SK-N-DZ (cell line): Measurements from ENCODE around the gene ZNF524.

Experiments used
- DNase-seq: peaks from one replicate; pipeline ENCODE4 v3.0.0-alpha.2; 2015; ENCODE audit warnings: low spot score

ZNF524 gene

DNA sequence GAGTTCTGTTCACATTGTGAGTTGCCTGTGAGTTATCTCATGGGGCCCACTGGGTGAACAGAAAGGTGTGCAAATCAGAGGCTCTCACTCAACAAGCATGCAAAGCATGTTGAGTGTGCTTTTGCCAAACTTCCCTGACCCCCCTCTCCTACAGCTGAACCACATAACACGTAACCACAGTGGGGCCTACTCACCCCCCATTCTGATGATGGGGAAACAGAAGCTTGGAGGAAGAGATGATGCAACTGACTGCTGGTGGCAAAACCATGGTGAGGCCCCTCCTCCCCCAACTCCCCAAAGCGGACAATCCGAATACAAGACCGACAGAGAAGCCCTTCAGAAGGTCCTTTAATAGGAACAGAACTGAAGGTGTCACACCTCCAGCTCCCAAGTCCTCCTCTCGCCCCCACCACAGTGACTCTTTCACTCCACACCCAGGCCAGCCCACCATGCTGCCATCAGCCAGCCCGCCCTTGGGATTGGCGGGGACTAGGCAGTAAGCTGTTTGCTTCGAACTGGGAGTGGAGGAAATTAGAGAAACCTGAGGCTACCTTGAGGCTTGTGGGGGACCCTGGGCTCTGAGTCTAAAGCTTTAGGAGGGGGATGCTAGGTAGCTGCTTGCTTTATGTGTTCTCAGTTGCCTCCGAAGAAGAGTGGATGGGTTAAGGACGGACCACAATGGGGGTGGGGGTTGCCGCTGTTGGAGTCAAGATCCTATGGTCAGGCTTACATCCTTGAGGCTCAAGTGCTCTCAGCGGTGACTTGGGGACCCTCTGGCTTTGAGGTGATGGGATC lies 20.5 kb downstream of the ZNF524 start:
- DNase-seq, result no peak

GRCh38 chr19:55621205-55621672 lies 21.2 kb downstream of the ZNF524 start:
- no peak for DNase-seq

DNA sequence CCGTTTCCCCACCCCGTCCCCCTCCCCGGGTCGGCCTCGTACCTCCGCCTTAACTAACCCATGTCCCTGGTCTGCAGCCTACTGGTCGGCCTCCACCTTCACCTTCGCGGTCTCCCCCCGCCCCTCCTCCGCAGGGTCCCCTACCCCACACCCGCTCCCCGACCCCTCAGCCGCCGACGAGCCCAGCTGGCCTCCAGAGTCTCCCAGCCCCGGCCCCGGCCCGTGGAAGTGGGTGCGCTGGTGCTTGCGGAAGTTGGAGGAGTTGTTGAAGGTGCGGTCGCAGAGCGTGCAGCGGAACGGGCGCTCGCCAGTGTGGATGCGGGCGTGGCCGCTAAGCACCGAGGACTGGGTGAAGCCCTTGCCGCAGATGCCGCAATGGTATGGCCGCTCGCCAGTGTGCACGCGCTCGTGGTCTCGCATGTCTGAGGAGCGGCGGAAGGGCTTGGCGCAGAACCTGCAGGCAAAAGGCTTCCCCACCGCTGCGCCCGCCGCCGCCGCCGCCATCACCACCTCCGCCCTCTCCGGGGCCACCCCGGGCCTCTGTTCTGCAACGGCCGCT lies 21.7 kb downstream of the ZNF524 start:
- DNase-seq, result no peak

- DNase-seq, result no peak
Observed at GRCh38 chr19:55622242-55622969, 22.3 kb downstream of the ZNF524 start.

GRCh38 chr19:55623130-55623529 lies 23.0 kb downstream of the ZNF524 start:
- DNase-seq, result no peak

- no peak for DNase-seq
Observed at GRCh38 chr19:55623561-55623960, 23.5 kb downstream of the ZNF524 start.

GRCh38 chr19:55624109-55625003 lies 24.3 kb downstream of the ZNF524 start, which contains the start of gene ZNF784:
TSS of gene ZNF784 (minus strand) at chr19:55624566. CDS start at chr19:55624561, 5 bp downstream.
- DNase-seq, result peak; percentile 83

GRCh38 chr19:55625004-55625326 lies 24.9 kb downstream of the ZNF524 start:
- no peak for DNase-seq

DNA sequence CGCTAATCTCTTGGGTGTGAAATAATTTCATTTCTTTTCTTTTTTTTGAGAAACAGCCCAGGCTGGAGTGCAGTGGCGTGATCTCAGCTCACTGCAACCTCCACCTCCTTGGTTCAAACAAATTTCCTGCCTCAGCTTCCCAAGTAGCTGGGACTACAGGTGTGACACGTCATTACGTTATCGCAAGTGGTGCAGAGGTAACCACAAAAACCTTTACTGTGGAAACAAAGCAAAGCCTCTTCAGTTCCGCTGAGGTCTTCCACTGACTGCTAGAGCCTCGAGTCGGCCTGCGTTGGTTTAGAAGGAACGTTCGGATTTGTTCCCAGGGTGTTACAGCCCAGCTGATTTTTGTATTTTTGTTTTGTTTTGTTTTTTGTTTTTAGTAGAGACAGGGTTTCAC lies 26.3 kb downstream of the ZNF524 start:
- DNase-seq, result no peak

DNA sequence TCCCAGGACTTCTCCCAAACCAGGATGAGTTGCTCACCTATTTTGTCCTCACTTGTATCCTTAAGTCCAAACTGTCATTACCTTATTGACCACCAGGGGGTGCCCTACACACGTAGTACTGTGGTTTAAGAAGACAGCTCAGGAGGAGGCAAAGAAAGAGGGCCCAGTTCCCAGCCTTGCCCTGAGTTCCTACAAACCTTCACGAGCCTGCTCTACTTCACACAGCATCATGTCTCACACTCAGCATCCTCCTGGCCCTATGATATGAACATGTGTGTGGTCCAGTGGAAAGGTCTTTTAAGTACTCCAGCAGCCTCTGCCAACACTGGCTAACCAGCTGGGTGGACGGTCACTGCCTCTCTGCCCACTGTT lies 32.4 kb downstream of the ZNF524 start:
- DNase-seq, result peak; percentile 83

DNA sequence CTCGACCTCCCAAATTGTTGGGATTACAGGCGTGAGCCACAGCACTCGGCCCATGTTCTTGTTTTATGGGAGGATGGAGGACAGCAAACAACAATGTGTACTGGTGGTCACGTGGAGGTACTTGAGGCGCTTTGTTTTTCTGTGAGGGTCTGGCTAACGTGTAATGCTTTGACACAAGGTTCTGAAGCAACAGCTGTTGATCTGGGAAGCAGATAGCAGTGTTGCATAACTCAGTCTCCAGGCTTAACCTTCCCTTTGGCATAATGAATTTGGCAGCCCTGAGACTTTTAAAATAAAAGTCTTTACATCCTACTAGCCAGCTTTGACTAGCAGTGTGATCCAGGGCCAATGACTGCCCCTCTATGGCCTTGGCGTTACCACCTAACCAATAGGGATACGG lies 33.8 kb downstream of the ZNF524 start:
- no peak for DNase-seq

DNA sequence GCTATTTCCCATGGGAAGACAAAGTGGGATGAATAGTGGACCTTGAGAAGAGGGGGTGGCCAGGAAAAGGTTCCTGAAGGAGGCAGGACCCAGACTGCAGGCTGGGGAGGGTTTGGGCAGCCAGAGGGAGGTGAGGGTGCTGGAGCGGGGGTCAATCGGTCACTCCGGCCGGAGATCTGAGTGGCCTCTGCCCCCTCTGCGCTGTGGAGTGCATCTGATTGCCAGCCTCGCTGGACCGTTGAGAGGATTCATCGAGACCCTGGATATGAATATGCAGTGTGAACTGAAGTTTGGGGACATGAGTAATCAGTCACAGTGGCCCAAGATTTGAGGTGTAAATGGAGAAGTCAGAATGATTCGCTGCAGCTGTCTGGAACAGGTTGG lies 35.2 kb downstream of the ZNF524 start:
- DNase-seq, result no peak

DNA sequence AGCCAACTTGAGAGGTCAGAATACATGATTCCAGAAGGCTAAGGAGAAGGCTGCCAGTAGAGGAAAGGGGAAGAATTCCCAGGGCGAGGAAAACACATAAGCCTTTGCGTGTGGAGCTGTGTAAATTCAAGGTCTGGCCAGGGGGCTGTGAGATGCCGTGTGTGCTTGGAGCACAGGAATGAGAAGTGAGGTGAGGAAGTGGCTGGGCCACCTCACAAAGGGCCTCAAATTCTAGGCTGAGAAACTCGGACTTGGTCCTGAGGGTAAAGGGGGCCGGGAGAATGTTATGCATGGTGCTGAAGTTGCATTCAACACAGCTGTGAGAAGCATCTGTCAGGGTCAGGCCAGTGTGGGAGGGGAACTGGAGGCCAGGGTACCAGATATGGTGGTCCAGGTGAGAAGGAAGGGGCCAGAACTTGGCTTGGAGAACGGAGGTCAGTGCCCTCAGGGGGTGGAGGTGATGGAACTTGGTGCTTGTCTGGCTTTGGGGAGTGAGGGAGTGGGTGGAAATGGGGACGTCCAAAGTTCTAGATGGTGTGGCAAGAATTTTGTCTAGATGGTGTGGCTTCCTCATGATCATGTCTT lies 35.9 kb downstream of the ZNF524 start:
- no peak for DNase-seq

DNA sequence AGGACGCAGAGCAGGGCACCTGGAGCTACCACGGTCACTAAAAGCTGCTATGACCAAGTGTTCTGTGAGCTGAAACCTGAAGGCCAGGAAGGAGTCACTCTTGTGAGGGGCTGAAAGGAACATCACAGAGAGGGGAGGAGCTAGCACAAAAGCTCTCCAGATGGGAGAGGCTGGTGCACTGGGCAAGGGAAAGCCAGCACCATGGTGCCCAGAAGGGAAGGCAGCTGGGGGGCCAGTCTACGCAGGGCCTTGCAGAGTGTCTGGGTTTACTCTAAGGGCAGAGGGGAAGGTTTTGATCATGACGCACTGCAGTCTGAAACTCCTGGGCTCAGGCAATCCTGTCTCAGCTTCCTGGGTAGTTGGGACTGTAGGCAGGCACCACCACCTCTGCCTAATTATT lies 36.6 kb downstream of the ZNF524 start:
- DNase-seq, result no peak

- DNase-seq, result no peak
Observed at GRCh38 chr19:55637534-55637933, 37.4 kb downstream of the ZNF524 start.

GRCh38 chr19:55638864-55639359 lies 38.8 kb downstream of the ZNF524 start:
- DNase-seq, result peak; percentile 36

DNA sequence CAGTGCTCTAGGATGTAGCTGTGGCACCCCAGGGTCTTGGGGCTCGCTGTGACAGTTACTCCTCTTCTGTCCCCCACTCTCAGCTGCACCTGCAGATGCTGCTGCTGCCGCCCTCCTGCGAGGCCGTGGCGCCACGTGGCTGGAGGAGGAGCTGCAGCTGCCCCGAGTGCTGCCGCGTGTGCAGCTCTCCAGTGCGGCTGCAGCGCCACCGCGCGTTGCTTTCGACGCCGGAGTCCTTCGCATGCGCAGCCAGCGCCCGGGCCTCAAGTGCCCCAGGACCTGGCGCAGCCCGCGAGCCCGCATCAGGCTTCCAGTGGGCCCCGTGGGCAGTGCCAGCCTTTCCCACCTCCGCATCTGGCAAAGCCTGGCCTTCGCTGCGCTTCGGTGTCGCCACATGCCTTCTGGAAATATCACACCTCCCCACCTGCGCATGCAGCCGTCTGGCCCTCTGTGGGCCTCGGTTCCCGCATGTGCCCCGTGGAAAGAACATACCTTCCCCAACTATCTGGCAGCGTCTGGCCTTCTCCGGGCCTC lies 40.0 kb downstream of the ZNF524 start:
- DNase-seq, result peak; percentile 65

GRCh38 chr19:55640577-55641425 lies 40.7 kb downstream of the ZNF524 start, which contains the start of gene ZNF580:
TSS of gene ZNF580 (plus strand) at chr19:55641002. CDS start at chr19:55642509, 1,507 bp downstream.
- peak; percentile 60 for DNase-seq

GRCh38 chr19:55641426-55642152 lies 41.5 kb downstream of the ZNF524 start:
- DNase-seq, result no peak
